Smooth muscle cell (in vitro differentiated cells): Measurements from ENCODE around the gene MPP2. TPM values are rescaled to one million over a fixed set of nuclear protein-coding genes. Genes with fewer than 3 reads are reported as not detected.

Experiments
- DNase-seq: peaks from one replicate; lab custom pipeline; 2025; ENCODE audit not compliant: unreplicated experiment; lab: John Stamatoyannopoulos, UW
- H2AFZ ChIP-seq: fragments of 200-600 bp; sonication (generic); 2 replicates; pipeline ENCODE4 v1.6.0; 2016; ENCODE audit warnings: antibody characterized with exemption, low read depth, mild to moderate bottlenecking
- H3F3A ChIP-seq: fragments of 200-600 bp; sonication (generic); 2 replicates; pipeline ENCODE4 v1.6.0; 2017; ENCODE audit warnings: antibody characterized with exemption, low read depth
- H3K27ac ChIP-seq: fragments of 200-600 bp; sonication (generic); 2 replicates; pipeline ENCODE4 v1.5.1; 2016; ENCODE audit warnings: low read depth, mild to moderate bottlenecking
- H3K27me3 ChIP-seq: fragments of 200-600 bp; sonication (generic); 2 replicates; pipeline ENCODE4 v1.6.1; 2016; ENCODE audit warnings: low read depth, mild to moderate bottlenecking
- H3K36me3 ChIP-seq: fragments of 200-600 bp; sonication (generic); 2 replicates; pipeline ENCODE4 v1.5.1; 2016; ENCODE audit warnings: low read depth
- H3K4me1 ChIP-seq: fragments of 200-600 bp; sonication (generic); 2 replicates; pipeline ENCODE4 v1.5.1; 2016; ENCODE audit warnings: low read depth
- H3K4me2 ChIP-seq: fragments of 200-600 bp; sonication (generic); 2 replicates; pipeline ENCODE4 v1.6.0; 2016; ENCODE audit warnings: mild to moderate bottlenecking
- H3K4me3 ChIP-seq: fragments of 200-600 bp; sonication (generic); 2 replicates; pipeline ENCODE4 v1.5.1; 2016; ENCODE audit warnings: mild to moderate bottlenecking
- H3K79me2 ChIP-seq: fragments of 200-600 bp; sonication (generic); 2 replicates; pipeline ENCODE4 v1.6.0; 2016; ENCODE audit warnings: low read depth, mild to moderate bottlenecking
- H3K9ac ChIP-seq: fragments of 200-600 bp; sonication (generic); 2 replicates; pipeline ENCODE4 v1.6.0; 2016; ENCODE audit warnings: low read depth
- H3K9me3 ChIP-seq: fragments of 200-600 bp; sonication (generic); replicated peaks from 2 replicates; pipeline ENCODE4 v1.5.1; 2016; ENCODE audit warnings: low read depth
- H4K20me1 ChIP-seq: fragments of 200-600 bp; sonication (generic); 2 replicates; pipeline ENCODE4 v1.6.0; 2016; ENCODE audit warnings: low read depth
- WGBS: methylation state at CpG from one replicate; pipeline ENCODE4 v1.1.7; 2016; ENCODE audit warnings: low lambda C conversion rate; 5-methylcytosine and 5-hydroxymethylcytosine counted together
- polyA plus RNA-seq: library from polyadenylated mRNA; unstranded; fragments of >200 nt; fragmentation: Nextera tagmentation; extraction: Ambion mirVana; gene quantifications from 2 replicates; pipeline ENCODE4 v1.2.1, GENCODE V29; 2016
- total RNA-seq: library from RNA; depleted of rRNA; stranded (reverse); fragments of >200 nt; gene quantifications from 2 replicates; pipeline ENCODE4 v1.2.3, GENCODE V29; 2014
- TF ChIP-seq, protein P1 (sequence below): fragments of 200-600 bp; sonication (generic); IDR thresholded peaks from 2 replicates; pipeline ENCODE4 v1.5.1; 2017; ENCODE audit warnings: borderline replicate concordance, mild to moderate bottlenecking, antibody characterized with exemption; ENCODE audit not compliant: insufficient read depth, poor library complexity, severe bottlenecking

MPP2 gene
- total and polyA plus RNA-seq, 2 experiments from 2014 or later, result 15.4 to 19.4 TPM

DNA sequence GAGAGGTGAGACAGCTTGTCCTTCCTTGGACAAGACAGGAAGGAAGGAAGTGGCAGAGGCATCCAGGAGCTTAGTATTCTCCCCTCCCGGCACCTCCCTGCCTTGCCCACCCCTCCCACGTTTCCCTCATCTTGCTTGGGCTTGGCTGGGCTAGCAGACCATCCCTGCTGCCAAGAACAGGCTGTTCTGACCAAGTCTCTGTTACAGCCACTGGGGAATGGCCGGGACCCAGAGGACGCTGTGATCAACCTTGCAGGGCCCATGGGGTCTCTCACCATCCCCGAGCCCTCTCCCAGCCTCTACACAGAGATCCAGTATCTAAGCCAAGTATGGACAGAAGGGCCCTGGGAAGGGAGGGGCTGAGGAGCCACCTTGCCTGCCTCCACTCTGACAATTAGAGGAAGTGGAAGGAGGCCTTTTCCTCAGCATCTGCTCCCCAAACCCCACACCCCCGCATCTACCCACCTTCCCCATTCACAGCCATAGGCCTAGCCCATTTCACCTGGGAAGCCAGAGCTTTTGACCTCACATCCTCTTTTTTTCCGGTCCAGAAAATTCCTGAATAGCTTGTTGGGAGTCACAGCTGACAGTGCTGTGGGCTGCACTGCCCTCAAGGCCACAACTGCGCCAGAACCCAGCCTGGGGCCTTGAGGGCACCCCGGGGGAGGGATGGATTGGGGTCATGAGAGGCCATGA is 46.3 kb downstream of the MPP2 start:
- Histone ChIP-seq H3F3A (no peaks in the 10 kb centered on the region), H3K9me3 (no peaks in the 10 kb centered on the region), H3K4me1 (no peaks in the 10 kb centered on the region), H3K4me2 (no peak overlapping the region), H3K4me3 (no peak overlapping the region), H4K20me1 (no peaks in the 10 kb centered on the region), H3K27ac (no peak overlapping the region), H3K36me3 (no peaks in the 10 kb centered on the region), H3K9ac (no peak overlapping the region), H2AFZ (no peak overlapping the region), H3K79me2 (no peaks in the 10 kb centered on the region), H3K27me3 (peaks cover 2% of the 10 kb centered on the region)
- DNase-seq, result no peak
- WGBS, result 86% methylated on average over 9 of the region's 9 CpGs
- TF ChIP-seq, protein P1, sequence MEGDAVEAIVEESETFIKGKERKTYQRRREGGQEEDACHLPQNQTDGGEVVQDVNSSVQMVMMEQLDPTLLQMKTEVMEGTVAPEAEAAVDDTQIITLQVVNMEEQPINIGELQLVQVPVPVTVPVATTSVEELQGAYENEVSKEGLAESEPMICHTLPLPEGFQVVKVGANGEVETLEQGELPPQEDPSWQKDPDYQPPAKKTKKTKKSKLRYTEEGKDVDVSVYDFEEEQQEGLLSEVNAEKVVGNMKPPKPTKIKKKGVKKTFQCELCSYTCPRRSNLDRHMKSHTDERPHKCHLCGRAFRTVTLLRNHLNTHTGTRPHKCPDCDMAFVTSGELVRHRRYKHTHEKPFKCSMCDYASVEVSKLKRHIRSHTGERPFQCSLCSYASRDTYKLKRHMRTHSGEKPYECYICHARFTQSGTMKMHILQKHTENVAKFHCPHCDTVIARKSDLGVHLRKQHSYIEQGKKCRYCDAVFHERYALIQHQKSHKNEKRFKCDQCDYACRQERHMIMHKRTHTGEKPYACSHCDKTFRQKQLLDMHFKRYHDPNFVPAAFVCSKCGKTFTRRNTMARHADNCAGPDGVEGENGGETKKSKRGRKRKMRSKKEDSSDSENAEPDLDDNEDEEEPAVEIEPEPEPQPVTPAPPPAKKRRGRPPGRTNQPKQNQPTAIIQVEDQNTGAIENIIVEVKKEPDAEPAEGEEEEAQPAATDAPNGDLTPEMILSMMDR, result no peak

DNA sequence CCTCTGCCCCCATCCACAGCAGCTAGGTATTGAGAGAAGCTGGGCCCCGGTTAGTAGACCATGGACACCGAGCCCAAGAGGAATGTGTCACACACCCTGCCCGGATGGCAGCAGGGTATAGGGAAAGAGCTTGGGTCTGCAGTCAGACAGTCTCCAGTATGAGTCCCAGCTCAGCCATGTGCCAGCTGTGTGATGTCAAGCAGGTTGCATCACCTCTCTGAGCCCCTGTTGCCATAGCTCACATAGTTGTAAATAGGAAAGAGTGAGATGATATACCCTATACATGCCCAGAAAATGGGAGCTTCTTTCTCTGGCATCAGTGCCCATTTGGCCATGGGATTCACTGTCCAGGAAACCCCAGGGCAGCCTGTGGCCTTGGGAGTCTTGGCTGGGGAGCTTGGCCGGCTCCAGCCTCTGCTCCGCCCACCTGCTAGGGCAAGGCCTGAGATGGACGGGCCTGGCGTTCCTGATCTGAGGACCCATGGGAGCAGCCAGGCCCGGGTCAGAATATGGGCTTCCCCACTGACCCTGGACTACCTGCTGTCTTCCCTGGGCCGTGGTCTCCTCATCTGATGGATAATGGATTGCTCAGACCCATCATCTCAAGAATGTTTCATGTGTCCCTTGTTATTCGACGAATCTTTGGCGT is 47.1 kb downstream of the MPP2 start:
- Histone ChIP-seq H3K4me3 (no peak overlapping the region), H3K9me3 (no peaks in the 10 kb centered on the region), H3K79me2 (no peaks in the 10 kb centered on the region), H3K4me1 (no peaks in the 10 kb centered on the region), H3F3A (no peaks in the 10 kb centered on the region), H3K27ac (no peak overlapping the region), H4K20me1 (no peaks in the 10 kb centered on the region), H3K9ac (no peak overlapping the region), H3K36me3 (no peaks in the 10 kb centered on the region), H3K4me2 (no peak overlapping the region), H2AFZ (no peak overlapping the region), H3K27me3 (peaks cover 6% of the 10 kb centered on the region)
- TF ChIP-seq, protein P1, result no peak
- no peak for DNase-seq
- 94% methylated on average over 12 of the region's 12 CpGs for WGBS

DNA sequence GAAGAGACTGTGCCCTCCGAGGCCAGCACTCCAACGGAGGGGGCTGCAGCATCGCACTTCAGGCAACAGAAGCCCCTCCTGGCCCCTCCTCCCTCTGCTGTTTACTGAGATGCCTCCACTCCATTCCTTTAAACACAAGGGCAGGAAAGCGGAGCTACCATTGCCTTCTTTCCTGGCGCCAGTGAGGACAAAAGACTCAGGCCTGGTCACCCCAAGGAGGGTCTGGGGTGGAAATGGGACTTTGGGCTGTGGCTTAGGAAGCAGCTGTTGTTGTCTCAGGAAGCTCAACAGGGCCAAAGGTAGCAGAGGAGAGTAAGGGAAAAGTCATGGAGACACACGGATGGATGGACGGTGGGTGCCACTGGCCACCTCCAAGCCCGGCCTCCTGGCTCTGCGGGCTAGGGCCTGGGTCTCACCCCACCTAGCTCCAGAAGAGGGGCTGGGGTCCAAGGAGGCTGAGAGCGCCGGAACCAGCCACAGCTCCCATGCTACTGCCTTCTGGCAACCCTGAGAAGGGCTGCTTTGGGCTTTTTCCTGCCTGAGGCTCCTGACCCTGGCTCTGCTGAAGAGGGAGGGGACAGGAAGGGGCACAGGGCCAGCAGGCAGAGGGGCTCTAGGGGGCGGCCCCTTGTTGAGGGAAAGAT is 49.3 kb downstream of the MPP2 start:
- Histone ChIP-seq H3K79me2 (no peaks in the 10 kb centered on the region), H4K20me1 (no peaks in the 10 kb centered on the region), H3K9ac (no peak overlapping the region), H3K4me2 (no peak overlapping the region), H3K4me1 (no peaks in the 10 kb centered on the region), H3K27me3 (peaks cover 6% of the 10 kb centered on the region), H2AFZ (no peak overlapping the region), H3K9me3 (no peaks in the 10 kb centered on the region), H3K27ac (no peak overlapping the region), H3K4me3 (no peak overlapping the region), H3K36me3 (no peaks in the 10 kb centered on the region), H3F3A (no peaks in the 10 kb centered on the region)
- TF ChIP-seq, protein P1, result no peak
- no peak for DNase-seq
- 87% methylated on average over 12 of the region's 12 CpGs for WGBS
